Upper lobe of left lung (tissue), 6 donors: ENCODE data around the gene CYP4F2. TPM values are rescaled to one million over a fixed set of nuclear protein-coding genes. Genes with fewer than 3 reads are reported as not detected.
"Not testable (repeated sequence)": the region's sequence is repeated elsewhere in the genome, so short reads cannot be mapped to it uniquely, and the experiment has no call there.

Experiments used
- ATAC-seq, 2 donors: fragments of 200-7000 bp; cut with Tn5 transposase; one replicate each; pipeline ENCODE4 v1.9.1; 2022; ENCODE audit warnings: mild to moderate bottlenecking in 2 of 2, moderate library complexity in 2 of 2; ENCODE audit not compliant: low FRiP score in 2 of 2
- DNase-seq, 2 donors: peaks; one replicate each; pipeline ENCODE4 v3.0.0-alpha.2; 2019 to 2020
- H3K27ac ChIP-seq, 4 donors: fragments of 200-600 bp; sonication (generic); one replicate each; pipeline ENCODE4 v1.5.1; 2016 to 2019
- H3K27me3 ChIP-seq, 4 donors: fragments of 200-600 bp; sonication (generic); one replicate each; pipeline ENCODE4 v1.5.1; 2017 to 2019
- H3K36me3 ChIP-seq, 4 donors: fragments of 200-600 bp; sonication (generic); one replicate each; pipeline ENCODE4 v1.5.1; 2016 to 2019
- H3K4me1 ChIP-seq, 4 donors: fragments of 200-600 bp; sonication (generic); one replicate each; pipeline ENCODE4 v1.5.1; 2018 to 2019
- H3K4me3 ChIP-seq, 4 donors: fragments of 200-600 bp; sonication (generic); one replicate each; pipeline ENCODE4 v1.5.1; 2017 to 2019; ENCODE audit warnings: mild to moderate bottlenecking in 2 of 4, moderate library complexity in 1 of 4
- H3K9me3 ChIP-seq, 4 donors: fragments of 200-600 bp; sonication (generic); one replicate each; pipeline ENCODE4 v1.5.1; 2018 to 2019
- EP300 ChIP-seq, 4 donors: sonication (generic); formaldehyde crosslinking; IDR thresholded peaks; one replicate each; pipeline ENCODE4 v1.5.1; 2017; ENCODE audit warnings: antibody characterized with exemption in 4 of 4, control low read depth in 2 of 4
- POLR2A ChIP-seq, 4 donors: fragments of 450-650 bp; IDR thresholded peaks; one replicate each; pipeline ENCODE4 v1.5.1; 2016 to 2017; ENCODE audit warnings: antibody characterized with exemption in 4 of 4, mild to moderate bottlenecking in 2 of 4
- POLR2AphosphoS5 ChIP-seq, 2 donors: sonication (generic); formaldehyde crosslinking; IDR thresholded peaks; one replicate each; pipeline ENCODE4 v1.5.1; 2017; ENCODE audit warnings: antibody characterized with exemption in 2 of 2
- WGBS, 2 donors: methylation state at CpG; one replicate each; pipeline ENCODE4 v1.1.5; 2017 to 2018; 5-methylcytosine and 5-hydroxymethylcytosine counted together
- small RNA-seq, 4 donors: library from RNA; depleted of rRNA; stranded (forward); fragments of <200 nt; gene quantifications; one replicate each; pipeline ENCODE3, GENCODE V24; 2016
- total RNA-seq, 6 donors: library from RNA; depleted of rRNA in 4 of 6; stranded (reverse); fragments of >200 nt in 4 of 6; gene quantifications; one replicate each; pipeline versions ENCODE4 v1.1.0 to v1.2.1, GENCODE V29; 2016 to 2021
- TF ChIP-seq, protein P1 (sequence below), 6 experiments: fragments of 450-650 bp in 4 of 6; fragments of 200-600 bp in 2 of 6; sonication (generic) in 2 of 6; IDR thresholded peaks; one replicate each; pipeline ENCODE4 v1.5.1; 2016 to 2019; ENCODE audit warnings: antibody characterized with exemption in 6 of 6
- donor health status: DM: no; HTN: no; CAD: no; lungs with moderate emphysema.
- donor health status: DM: no; HTN: yes; CAD: no; lungs with severe emphysema.

CYP4F2 gene
- total RNA-seq, 6 donors from 2014 or later: 0.23 to 0.40 TPM; not detected in 4

DNA sequence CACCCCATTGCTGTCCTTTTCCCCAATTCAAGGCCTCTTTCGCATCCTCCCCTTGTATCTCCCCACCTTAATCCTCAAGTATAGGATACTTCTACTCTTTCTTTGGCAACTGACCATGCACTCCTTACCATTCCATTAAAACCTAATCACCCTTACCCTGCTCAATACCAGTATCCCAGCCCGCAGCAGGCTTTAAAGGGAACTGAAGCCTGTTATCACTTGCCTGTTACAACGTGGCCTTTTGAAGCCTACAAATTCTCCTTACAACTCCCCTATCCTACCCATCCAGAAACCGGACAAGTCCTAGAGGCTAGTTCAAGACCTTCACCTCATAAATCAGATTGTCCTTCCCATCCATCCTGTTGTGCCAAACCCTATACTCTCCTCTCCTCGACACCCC is 66.2 kb downstream of the CYP4F2 start:
- peaks cover 0 to 10% (median 8%) of the 10 kb centered on the region in 4 donors for H3K4me1 ChIP-seq
- 88 to 93% methylated on average over 5 of the region's 5 CpGs for WGBS, 2 donors

DNA sequence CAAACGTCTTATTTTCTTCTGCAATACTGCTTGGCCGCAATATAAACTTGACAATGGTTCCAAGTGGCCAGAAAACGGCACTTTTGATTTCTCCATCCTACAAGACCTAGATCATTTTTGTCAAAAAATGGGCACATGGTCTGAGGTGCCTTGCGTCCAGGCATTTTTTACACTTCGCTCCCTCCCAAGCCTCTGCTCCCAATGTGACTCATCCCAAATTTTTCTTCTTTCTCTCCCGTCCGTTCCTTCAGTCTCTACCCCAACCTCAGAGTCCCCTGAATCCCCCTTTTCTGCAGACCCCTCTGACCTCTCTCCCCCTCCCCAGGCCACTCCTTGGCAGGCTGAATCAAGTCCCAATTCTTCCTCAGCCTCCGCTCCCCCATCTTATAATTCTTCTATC is 68.1 kb downstream of the CYP4F2 start:
- TF ChIP-seq EP300 (IDR thresholded peaks at IDR 0.05) (no peak), POLR2A (IDR thresholded peaks at IDR 0.05) (no peak)
- WGBS, 2 donors: 83 to 88% methylated on average over 8 of the region's 8 CpGs
- Histone ChIP-seq H3K36me3 (no peaks in the 10 kb centered on the region), H3K27me3 (no peaks in the 10 kb centered on the region), H3K4me1 (peaks cover 0 to 4% (median 0%) of the 10 kb centered on the region in 4 donors), H3K9me3 (no peaks in the 10 kb centered on the region), H3K4me3 (no peak overlapping the region), H3K27ac (no peak overlapping the region)
- no peak for DNase-seq
- ATAC-seq: no peak

More for the DNA sequence above, 66.2 kb downstream of the CYP4F2 start:
- no peaks in the 10 kb centered on the region for H3K27me3 ChIP-seq
- no peak overlapping the region for H3K4me3 ChIP-seq
- ATAC-seq (no peak), DNase-seq (no peak)
- H3K36me3 ChIP-seq: no peaks in the 10 kb centered on the region
- no peaks in the 10 kb centered on the region for H3K9me3 ChIP-seq
- no peak overlapping the region for H3K27ac ChIP-seq
- TF ChIP-seq POLR2A (IDR thresholded peaks at IDR 0.05) (no peak), POLR2AphosphoS5 (IDR thresholded peaks at IDR 0.05) (no peak), EP300 (IDR thresholded peaks at IDR 0.05) (no peak)
- TF ChIP-seq, protein P1, sequence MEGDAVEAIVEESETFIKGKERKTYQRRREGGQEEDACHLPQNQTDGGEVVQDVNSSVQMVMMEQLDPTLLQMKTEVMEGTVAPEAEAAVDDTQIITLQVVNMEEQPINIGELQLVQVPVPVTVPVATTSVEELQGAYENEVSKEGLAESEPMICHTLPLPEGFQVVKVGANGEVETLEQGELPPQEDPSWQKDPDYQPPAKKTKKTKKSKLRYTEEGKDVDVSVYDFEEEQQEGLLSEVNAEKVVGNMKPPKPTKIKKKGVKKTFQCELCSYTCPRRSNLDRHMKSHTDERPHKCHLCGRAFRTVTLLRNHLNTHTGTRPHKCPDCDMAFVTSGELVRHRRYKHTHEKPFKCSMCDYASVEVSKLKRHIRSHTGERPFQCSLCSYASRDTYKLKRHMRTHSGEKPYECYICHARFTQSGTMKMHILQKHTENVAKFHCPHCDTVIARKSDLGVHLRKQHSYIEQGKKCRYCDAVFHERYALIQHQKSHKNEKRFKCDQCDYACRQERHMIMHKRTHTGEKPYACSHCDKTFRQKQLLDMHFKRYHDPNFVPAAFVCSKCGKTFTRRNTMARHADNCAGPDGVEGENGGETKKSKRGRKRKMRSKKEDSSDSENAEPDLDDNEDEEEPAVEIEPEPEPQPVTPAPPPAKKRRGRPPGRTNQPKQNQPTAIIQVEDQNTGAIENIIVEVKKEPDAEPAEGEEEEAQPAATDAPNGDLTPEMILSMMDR (IDR thresholded peaks at IDR 0.05): no peak

DNA sequence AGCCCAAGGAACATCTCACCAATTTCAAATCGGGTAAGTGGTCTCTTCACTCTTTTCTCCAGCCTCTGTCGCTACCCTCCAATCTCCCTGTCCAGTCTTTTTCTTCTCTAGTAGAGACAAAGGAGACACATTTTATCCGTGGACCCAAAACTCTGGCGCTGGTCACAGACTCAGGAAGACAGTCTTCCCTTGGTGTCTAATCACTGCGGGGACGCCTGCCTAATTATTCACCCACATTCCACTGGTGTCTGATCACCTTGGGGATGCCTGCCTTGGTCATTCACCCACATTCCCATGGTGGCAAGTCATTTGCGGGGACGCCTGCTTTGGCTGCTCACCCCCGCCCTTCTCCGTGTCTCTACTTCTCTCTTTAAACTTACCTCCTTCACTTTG is 68.6 kb downstream of the CYP4F2 start:
- TF ChIP-seq, protein P1 (IDR thresholded peaks at IDR 0.05): no peak
- no peak for TF ChIP-seq EP300 (IDR thresholded peaks at IDR 0.05)
- TF ChIP-seq POLR2AphosphoS5 (IDR thresholded peaks at IDR 0.05): no peak
- no peak for TF ChIP-seq POLR2A (IDR thresholded peaks at IDR 0.05)
- Histone ChIP-seq H3K4me3 (no peak overlapping the region), H3K36me3 (no peaks in the 10 kb centered on the region), H3K9me3 (no peaks in the 10 kb centered on the region), H3K27me3 (no peaks in the 10 kb centered on the region), H3K4me1 (peaks cover 0 to 4% (median 0%) of the 10 kb centered on the region in 4 donors), H3K27ac (no peak overlapping the region)
- WGBS, 2 donors: 89 to 94% methylated on average over 10 of the region's 10 CpGs
- ATAC-seq (no peak), DNase-seq (no peak)

DNA sequence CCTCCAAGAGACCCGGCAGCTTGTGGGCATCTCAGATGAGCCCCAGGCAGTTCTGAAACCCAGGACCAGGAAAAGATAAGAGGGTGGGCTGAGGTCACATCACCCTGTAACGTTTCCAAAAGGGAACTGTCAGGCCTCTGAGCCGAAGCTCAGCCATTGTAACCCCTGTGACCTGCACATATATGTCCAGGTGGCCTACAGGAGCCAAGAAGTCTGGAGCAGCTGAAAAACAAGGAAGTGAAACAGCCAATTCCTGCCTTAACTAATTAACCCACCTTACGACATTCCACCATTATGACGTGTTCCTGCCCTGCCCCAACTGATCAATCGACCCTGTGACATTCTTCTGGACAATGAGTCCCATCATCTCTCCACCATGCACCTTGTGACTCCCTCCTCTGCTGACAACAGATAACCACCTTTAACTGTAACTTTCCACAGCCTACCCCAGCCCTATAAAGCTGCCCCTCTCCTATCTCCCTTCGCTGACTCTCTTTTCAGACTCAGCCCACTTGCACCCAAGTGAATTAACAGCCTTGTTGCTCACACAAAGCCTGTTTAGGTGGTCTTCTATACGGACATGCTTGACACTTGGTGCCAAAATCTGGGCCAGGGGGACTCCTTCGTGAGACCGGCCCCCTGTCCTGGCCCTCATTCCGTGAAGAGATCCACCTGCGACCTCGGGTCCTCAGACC is 69.1 kb downstream of the CYP4F2 start:
- not testable (repeated sequence) for DNase-seq, H3K36me3 ChIP-seq, H3K4me1 ChIP-seq, H3K9me3 ChIP-seq, ATAC-seq, H3K27ac ChIP-seq, H3K4me3 ChIP-seq, H3K27me3 ChIP-seq
- 52 to 62% methylated on average over 13 of the region's 13 CpGs for WGBS, 2 donors

DNA sequence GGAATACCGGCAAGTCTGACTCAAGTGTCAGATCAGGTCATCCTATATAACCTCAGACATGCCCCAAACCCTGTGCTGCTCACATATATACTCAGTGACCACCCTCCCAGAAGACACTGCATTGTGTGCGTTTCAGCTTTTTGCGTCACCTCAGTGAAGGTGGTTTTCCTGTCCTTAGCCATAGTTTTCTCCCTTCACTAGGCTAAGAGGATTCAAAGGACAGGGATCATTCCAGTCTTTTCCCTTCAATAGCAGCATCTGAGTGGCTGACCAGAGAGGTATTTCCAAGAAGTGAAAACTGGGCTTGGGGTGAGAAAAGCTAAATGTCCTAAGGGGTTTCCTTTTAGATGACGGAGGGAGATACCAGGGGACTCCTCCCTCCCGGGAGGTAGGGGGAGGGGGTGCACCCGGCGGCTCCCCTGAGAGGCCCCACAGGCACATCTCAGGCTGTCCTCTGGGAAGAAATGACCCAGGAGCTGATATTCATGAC is 69.7 kb downstream of the CYP4F2 start:
- Histone ChIP-seq H3K36me3 (no peaks in the 10 kb centered on the region), H3K27me3 (no peaks in the 10 kb centered on the region), H3K27ac (no peak overlapping the region), H3K4me1 (no peaks in the 10 kb centered on the region), H3K9me3 (no peaks in the 10 kb centered on the region), H3K4me3 (no peak overlapping the region)
- ATAC-seq: no peak
- DNase-seq: no peak
- 46 to 59% methylated on average over 7 of the region's 7 CpGs for WGBS, 2 donors
- TF ChIP-seq, protein P1 (IDR thresholded peaks at IDR 0.05): no peak
- TF ChIP-seq POLR2A (IDR thresholded peaks at IDR 0.05) (no peak), EP300 (IDR thresholded peaks at IDR 0.05) (no peak), POLR2AphosphoS5 (IDR thresholded peaks at IDR 0.05) (no peak)

Small RNA genes within 50 kb of the gene (small RNA-seq; reads per million reads assigned to genes)
- gene CYP4F36P: 0 reads per million in 4 donors

Other genes with a start within 250 kb of the CYP4F2 start
- 10 to 100 TPM in 1 of 6 donors, 1 to 10 TPM in 4, under 1 TPM in 1; 0.30 to 16.8 (median 2.0) TPM for gene CYP4F12, start 225.0 kb downstream of the CYP4F2 start, total RNA-seq
- gene OR10H2, start 170.1 kb downstream of the CYP4F2 start, total RNA-seq: not detected
- not detected for gene OR10H3, start 160.1 kb downstream of the CYP4F2 start, total RNA-seq
- gene OR10H5, start 110.4 kb downstream of the CYP4F2 start, total RNA-seq: not detected
- not detected for gene OR10H1, start 82.4 kb downstream of the CYP4F2 start, total RNA-seq
- 1 to 10 TPM in 4 of 6 donors, under 1 TPM in 1, not detected in 1; 0.26 to 3.1 (median 2.1) TPM for gene CYP4F11, start 36.5 kb upstream of the CYP4F2 start, total RNA-seq
- not detected for gene OR10H4, start 50.9 kb upstream of the CYP4F2 start, total RNA-seq
- gene TPM4, start 178.4 kb upstream of the CYP4F2 start, total RNA-seq: 100 to 1,000 TPM; 258 to 569 (median 392) TPM
- gene RAB8A, start 213.8 kb upstream of the CYP4F2 start, total RNA-seq: 100 to 1,000 TPM in 1 of 6 donors, 10 to 100 TPM in 5; 29.3 to 117 (median 60.6) TPM
- 10 to 100 TPM in 2 of 6 donors, 1 to 10 TPM in 4; 5.9 to 12.6 (median 8.2) TPM for gene HSH2D, start 245.6 kb upstream of the CYP4F2 start, total RNA-seq